Chondrocyte (in vitro differentiated cells): ENCODE measurements around the gene SLC9A3. TPM values are rescaled to one million over a fixed set of nuclear protein-coding genes. Genes with fewer than 3 reads are reported as not detected.

Experiments used
- DNase-seq: peaks from one replicate; pipeline ENCODE4 v3.0.0; 2021; ENCODE audit warnings: mixed read lengths, low spot score
- H3K27ac Mint-ChIP-seq: one replicate; pipeline ENCODE4 v1.8.0; 2021; ENCODE audit warnings: mild to moderate bottlenecking, moderate library complexity, mixed read lengths; ENCODE audit not compliant: unreplicated experiment
- H3K27me3 Mint-ChIP-seq: 2 replicates; pipeline ENCODE4 v1.8.0; 2021; ENCODE audit warnings: low read depth, mixed read lengths
- H3K36me3 Mint-ChIP-seq: 2 replicates; pipeline ENCODE4 v1.8.0; 2021; ENCODE audit warnings: low read depth, mixed read lengths
- H3K4me1 Mint-ChIP-seq: 2 replicates; pipeline ENCODE4 v1.8.0; 2021; ENCODE audit warnings: low read depth, mild to moderate bottlenecking, mixed read lengths
- H3K4me3 Mint-ChIP-seq: one replicate; pipeline ENCODE4 v1.8.0; 2021; ENCODE audit warnings: mild to moderate bottlenecking, moderate library complexity, mixed read lengths; ENCODE audit not compliant: unreplicated experiment
- H3K9me3 Mint-ChIP-seq: 2 replicates; pipeline ENCODE4 v1.8.0; 2021; ENCODE audit warnings: low read depth, mixed read lengths
- total RNA-seq: library from RNA; stranded (reverse); gene quantifications from 3 replicates; pipeline ENCODE4 v1.2.1, GENCODE V29; 2021
- TF ChIP-seq, protein P1 (sequence below): fragments of 200-600 bp; sonication (generic); IDR thresholded peaks from 2 replicates; pipeline ENCODE4 v1.5.0; 2021; ENCODE audit warnings: antibody characterized with exemption, mild to moderate bottlenecking, moderate library complexity

The SLC9A3 gene
- total RNA-seq, 1 donor from 2014 or later = 0.95 TPM

DNA sequence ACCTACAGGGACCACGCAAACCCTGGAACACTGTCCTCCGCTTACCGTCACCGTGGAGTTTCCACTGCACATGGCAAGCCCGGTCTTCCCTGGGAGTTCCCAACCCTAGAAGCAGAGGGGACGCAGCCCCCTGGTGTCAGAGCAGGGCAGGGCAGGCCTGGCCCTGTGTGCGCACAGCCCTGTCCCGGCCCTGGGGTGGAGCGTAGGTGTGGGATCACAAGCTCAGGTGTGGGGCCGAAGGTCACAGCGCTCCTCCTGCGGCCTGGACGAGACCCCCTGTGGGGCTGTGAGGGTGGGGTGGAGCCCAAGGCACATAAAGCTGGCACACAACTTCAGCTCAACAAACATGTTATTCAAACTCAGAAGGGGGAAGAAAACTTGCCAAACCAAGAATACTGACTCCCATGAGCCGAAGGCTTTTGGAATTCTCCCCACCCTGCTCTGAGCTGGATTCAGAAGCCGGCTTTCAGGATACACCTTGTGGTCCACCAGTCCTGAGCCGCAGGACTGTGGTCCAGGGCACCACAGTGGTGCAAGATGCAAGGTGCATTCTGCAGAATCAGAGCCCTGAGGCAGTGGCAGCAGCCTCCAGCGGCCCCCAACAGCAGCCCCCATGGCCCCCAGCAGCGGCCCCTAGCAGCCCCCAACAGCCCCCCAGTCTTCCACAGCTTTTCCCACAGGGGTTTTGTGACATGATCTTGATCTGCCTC, 93.1 kb downstream of the SLC9A3 start:
- H3K4me1 Mint-ChIP-seq = peaks cover 20% of the 10 kb centered on the region
- H3K9me3 Mint-ChIP-seq = no peaks in the 10 kb centered on the region
- TF ChIP-seq, protein P1, sequence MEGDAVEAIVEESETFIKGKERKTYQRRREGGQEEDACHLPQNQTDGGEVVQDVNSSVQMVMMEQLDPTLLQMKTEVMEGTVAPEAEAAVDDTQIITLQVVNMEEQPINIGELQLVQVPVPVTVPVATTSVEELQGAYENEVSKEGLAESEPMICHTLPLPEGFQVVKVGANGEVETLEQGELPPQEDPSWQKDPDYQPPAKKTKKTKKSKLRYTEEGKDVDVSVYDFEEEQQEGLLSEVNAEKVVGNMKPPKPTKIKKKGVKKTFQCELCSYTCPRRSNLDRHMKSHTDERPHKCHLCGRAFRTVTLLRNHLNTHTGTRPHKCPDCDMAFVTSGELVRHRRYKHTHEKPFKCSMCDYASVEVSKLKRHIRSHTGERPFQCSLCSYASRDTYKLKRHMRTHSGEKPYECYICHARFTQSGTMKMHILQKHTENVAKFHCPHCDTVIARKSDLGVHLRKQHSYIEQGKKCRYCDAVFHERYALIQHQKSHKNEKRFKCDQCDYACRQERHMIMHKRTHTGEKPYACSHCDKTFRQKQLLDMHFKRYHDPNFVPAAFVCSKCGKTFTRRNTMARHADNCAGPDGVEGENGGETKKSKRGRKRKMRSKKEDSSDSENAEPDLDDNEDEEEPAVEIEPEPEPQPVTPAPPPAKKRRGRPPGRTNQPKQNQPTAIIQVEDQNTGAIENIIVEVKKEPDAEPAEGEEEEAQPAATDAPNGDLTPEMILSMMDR = peak; percentile 82
- no peaks in the 10 kb centered on the region for H3K27me3 Mint-ChIP-seq
- no peak overlapping the region for H3K27ac Mint-ChIP-seq
- peak; percentile 86 for DNase-seq
- H3K36me3 Mint-ChIP-seq = peaks cover 9% of the 10 kb centered on the region
- no peak overlapping the region for H3K4me3 Mint-ChIP-seq

DNA sequence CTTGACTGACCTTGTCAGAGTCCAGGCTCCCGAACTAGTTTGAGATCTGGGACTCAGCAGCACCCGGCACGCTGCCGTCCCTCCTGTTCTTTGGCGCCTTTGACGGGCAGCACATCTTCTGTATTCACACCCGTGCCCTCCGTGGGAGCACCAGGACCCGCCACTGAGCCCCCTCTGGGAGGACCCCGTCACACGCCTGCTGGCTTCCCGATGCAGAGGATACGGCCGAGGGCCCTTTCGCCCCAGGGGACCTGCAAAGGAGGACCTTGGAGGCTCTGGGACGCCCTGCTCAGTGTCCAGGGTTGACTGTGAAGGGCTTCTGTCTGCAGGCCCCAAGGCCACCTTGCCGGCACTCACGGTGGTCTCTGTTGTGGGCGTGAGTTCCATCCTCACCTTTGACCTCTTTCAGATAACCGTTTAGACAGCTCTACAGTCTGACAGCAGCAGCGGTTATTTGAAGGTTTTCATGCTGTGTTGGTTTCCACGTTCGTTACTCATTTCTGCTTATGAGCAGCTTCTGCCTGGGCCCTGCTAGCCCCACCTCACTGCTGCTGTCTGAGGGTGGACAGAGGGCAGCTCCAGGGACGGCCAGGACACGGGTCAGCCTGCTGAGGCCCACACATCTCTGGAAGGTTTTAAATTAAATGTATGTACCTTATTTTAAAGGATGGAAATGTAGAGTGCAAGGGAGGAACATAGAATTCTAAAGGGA, 93.9 kb downstream of the SLC9A3 start:
- DNase-seq = peak; percentile 86
- peak overlapping the region; percentile 90 for H3K27ac Mint-ChIP-seq
- peak overlapping the region; percentile 43 for H3K4me3 Mint-ChIP-seq
- H3K36me3 Mint-ChIP-seq = peaks cover 9% of the 10 kb centered on the region
- TF ChIP-seq, protein P1 = no peak
- no peaks in the 10 kb centered on the region for H3K27me3 Mint-ChIP-seq
- no peaks in the 10 kb centered on the region for H3K9me3 Mint-ChIP-seq
- peaks cover 20% of the 10 kb centered on the region for H3K4me1 Mint-ChIP-seq

DNA sequence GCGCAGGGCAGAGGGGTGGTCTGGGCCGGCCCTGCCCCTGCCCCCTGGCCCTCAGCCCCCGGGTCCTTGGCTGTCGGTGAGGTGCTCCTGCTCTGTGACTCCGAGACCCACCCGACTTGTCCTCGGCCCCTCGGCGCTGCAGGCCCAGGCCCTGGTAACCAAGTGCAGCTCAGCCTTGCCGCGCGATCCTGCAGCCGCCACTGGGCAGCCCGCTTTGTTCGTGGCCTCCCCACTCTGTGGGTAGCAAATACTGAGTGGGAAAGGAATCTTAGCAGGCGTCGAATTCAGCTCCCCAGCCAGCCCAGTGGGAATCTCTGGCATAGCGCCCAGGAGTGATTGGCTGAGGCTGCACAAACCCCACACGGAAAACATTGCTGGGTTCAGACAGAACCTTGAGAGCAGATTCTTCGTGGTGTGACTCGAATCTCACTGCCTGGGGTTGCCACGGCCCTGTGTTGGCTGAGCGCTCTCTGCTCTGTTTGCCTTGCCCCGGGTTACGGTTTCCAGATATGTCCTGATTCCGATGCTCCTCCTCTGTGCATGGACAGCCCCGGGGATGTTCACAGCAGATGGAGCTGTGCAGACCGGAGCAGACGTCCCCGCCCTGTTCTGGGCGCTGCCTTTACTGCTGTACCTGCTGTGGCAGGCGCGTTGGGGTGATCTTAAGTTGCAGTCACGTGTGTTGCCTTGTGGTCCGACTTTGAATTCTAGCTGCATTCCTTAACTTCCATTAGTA, 94.6 kb downstream of the SLC9A3 start:
- Mint-ChIP-seq H3K4me3 (peak overlapping the region; percentile 43), H3K27me3 (no peaks in the 10 kb centered on the region), H3K4me1 (peaks cover 20% of the 10 kb centered on the region), H3K27ac (peak overlapping the region; percentile 90), H3K36me3 (peaks cover 9% of the 10 kb centered on the region), H3K9me3 (no peaks in the 10 kb centered on the region)
- DNase-seq = peak; percentile 93
- TF ChIP-seq, protein P1 = no peak

DNA sequence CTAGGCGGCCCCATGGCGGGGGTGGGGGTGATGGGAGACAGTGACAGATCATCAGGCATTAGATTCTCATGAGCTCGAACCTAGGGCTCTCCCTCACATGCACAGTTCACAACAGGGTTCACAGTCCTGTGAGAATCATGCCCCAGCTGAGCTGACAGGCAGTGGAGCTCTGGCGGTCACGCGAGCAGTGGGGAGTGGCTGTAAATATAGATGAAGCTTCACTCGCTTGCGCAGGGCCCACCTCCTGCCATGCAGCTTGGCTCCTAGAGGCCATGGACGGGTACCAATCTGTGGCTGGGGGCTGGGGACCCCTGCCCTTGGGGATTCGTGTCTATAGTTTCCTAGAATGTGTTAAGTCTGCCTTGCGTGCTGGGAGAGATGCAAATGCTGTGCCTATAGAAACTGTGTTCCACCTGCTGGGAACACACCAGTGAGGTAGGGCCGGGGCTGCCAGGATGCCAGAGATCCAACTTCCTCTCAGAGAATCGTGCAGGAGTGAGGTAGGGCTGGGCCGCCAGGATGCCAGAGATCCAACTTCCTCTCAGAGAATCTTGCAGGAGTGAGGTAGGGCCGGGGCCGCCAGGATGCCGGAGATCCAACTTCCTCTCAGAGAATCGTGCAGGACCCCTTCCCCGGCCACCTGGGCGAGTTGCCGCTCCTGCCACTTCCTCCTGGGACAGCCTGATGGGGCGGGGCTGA, 95.3 kb downstream of the SLC9A3 start:
- H3K27ac Mint-ChIP-seq = no peak overlapping the region
- TF ChIP-seq, protein P1 = no peak
- no peaks in the 10 kb centered on the region for H3K9me3 Mint-ChIP-seq
- H3K4me1 Mint-ChIP-seq = peaks cover 20% of the 10 kb centered on the region
- peak; percentile 71 for DNase-seq
- no peaks in the 10 kb centered on the region for H3K27me3 Mint-ChIP-seq
- no peak overlapping the region for H3K4me3 Mint-ChIP-seq
- peaks cover 9% of the 10 kb centered on the region for H3K36me3 Mint-ChIP-seq

DNA sequence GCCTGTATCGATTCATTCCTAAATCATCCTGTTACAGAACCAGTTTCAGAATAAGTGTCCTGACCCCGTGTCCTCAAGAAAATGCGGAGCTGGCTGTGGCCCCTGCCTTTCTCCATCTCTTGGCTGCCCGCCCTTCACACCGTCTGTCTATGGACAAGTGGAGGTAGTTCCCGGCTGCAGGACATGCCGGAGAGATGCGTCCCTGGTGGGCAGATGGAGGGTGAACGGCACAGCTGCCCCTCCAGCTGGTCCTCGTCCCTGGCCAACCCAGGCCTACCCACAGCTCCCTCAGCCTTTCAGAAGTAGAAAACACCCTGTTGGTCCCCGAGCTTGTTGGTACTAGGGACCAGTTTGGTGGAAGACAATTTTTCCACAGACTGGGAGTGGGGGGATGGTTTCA, 96.0 kb downstream of the SLC9A3 start:
- Mint-ChIP-seq H3K4me1 (peaks cover 20% of the 10 kb centered on the region), H3K27ac (no peak overlapping the region), H3K9me3 (no peaks in the 10 kb centered on the region), H3K27me3 (no peaks in the 10 kb centered on the region), H3K36me3 (peaks cover 9% of the 10 kb centered on the region), H3K4me3 (no peak overlapping the region)
- TF ChIP-seq, protein P1 = no peak
- peak; percentile 69 for DNase-seq
